K562 (cell line): ENCODE results near the gene WDR90. TPM values are rescaled to one million over a fixed set of nuclear protein-coding genes. Genes with fewer than 3 reads are reported as not detected.

Experiments
- CREBBP ChIP-seq: IDR thresholded peaks from one replicate; pipeline ENCODE4 v1.6.1; 2012; ENCODE audit warnings: low read depth, mild to moderate bottlenecking, control low read depth, inconsistent platforms, low read length
- DACH1 ChIP-seq: fragments of 450-650 bp; IDR thresholded peaks from 2 replicates; pipeline ENCODE4 v1.6.1; 2018; ENCODE audit not compliant: partially characterized antibody
- DNMT1 ChIP-seq: fragments of 450-650 bp; IDR thresholded peaks from 2 replicates; pipeline ENCODE4 v1.6.1; 2016; ENCODE audit warnings: antibody characterized with exemption, mild to moderate bottlenecking
- HDAC6 ChIP-seq: IDR thresholded peaks from 2 replicates; pipeline ENCODE4 v1.6.1; 2012; ENCODE audit warnings: low read depth, mild to moderate bottlenecking, control low read depth, inconsistent platforms, low read length, moderate library complexity
- HIVEP1 ChIP-seq: fragments of 250-450 bp; sonication (Bioruptor Pico); IDR thresholded peaks from 2 replicates; pipeline ENCODE4 v1.4.0; 2020; ENCODE audit warnings: mild to moderate bottlenecking
- PHTF2 ChIP-seq: fragments of 250-450 bp; sonication (Bioruptor Pico); IDR thresholded peaks from 2 replicates; pipeline ENCODE4 v1.5.0; 2021; ENCODE audit warnings: mild to moderate bottlenecking
- PTTG1 ChIP-seq: fragments of 450-650 bp; IDR thresholded peaks from 2 replicates; pipeline ENCODE4 v1.6.1; 2016; ENCODE audit warnings: low read depth, mild to moderate bottlenecking, missing genetic modification characterization, missing compliant biosample characterization
- PYGO2 ChIP-seq: fragments of 450-650 bp; IDR thresholded peaks from 2 replicates; pipeline ENCODE4 v1.6.1; 2016; ENCODE audit warnings: mild to moderate bottlenecking, missing genetic modification characterization, moderate library complexity, missing compliant biosample characterization
- RCOR1 ChIP-seq, 2 experiments: IDR thresholded peaks; 2 replicates each; pipeline ENCODE4 v1.6.1; 2012; ENCODE audit warnings: low read depth in 2 of 2, low read length in 2 of 2, borderline replicate concordance in 1 of 2, improper control_type of control experiment in 1 of 2
- SAFB ChIP-seq: fragments of 200-400 bp; formaldehyde crosslinking; IDR thresholded peaks from 2 replicates; pipeline ENCODE4 v1.6.1; 2017; ENCODE audit warnings: low read depth, low read length, borderline replicate concordance
- SIRT6 ChIP-seq: IDR thresholded peaks from one replicate; pipeline ENCODE4 v1.6.1; 2012; ENCODE audit warnings: low read depth, mild to moderate bottlenecking, control low read depth, inconsistent platforms, low read length, moderate library complexity
- ZNF444 ChIP-seq: fragments of 250-450 bp; sonication (Bioruptor Pico); IDR thresholded peaks from 2 replicates; pipeline ENCODE4 v1.4.0; 2020; ENCODE audit warnings: mild to moderate bottlenecking, moderate library complexity
- polyA plus RNA-seq, 8 experiments: library from polyadenylated mRNA; depleted of rRNA in 4 of 8; stranded (reverse) in 5 of 8; unstranded in 3 of 8; fragments of >200 nt; fragmentation: Nextera tagmentation in 2 of 8; fragmentation: Illumina TruSeq in 1 of 8; extraction: Ambion mirVana in 2 of 8; extraction: Trizol in 1 of 8; gene quantifications; 2 replicates each; pipeline versions ENCODE4 v1.2.1 to v1.2.3, GENCODE V29; 2011 to 2014; ENCODE audit warnings: inconsistent platforms in 1 of 8, missing spikeins in 1 of 8
- total RNA-seq, 7 experiments: library from RNA; depleted of rRNA in 6 of 7; stranded (reverse); fragments of >200 nt in 6 of 7; fragmentation: Illumina TruSeq in 2 of 7; extraction: Trizol in 2 of 7; gene quantifications; 2 replicates each; pipeline versions ENCODE4 v1.2.1 to v1.2.3, GENCODE V29; 2011 to 2021; ENCODE audit warnings: low replicate concordance in 1 of 7
- TF ChIP-seq, protein P1 (sequence below): sonication (generic); formaldehyde crosslinking; IDR thresholded peaks from 2 replicates; pipeline ENCODE4 v1.8.0; 2022; ENCODE audit warnings: mild to moderate bottlenecking, missing genetic modification reagents
- TF ChIP-seq, protein P2 (sequence below): sonication (generic); formaldehyde crosslinking; IDR thresholded peaks from 2 replicates; pipeline ENCODE4 v1.8.0; 2022; ENCODE audit warnings: mild to moderate bottlenecking, low read depth, missing genetic modification reagents
- TF ChIP-seq, protein P3 (sequence below), 2 experiments: fragments of 450-650 bp; conservative IDR thresholded peaks; 2 replicates each; pipeline ENCODE4 v1.6.1; 2017; ENCODE audit warnings: mild to moderate bottlenecking in 2 of 2, moderate library complexity in 2 of 2
- TF ChIP-seq, protein P4 (sequence below): fragments of 250-450 bp; sonication (Bioruptor Pico); IDR thresholded peaks from 2 replicates; pipeline ENCODE4 v1.4.0; 2020; ENCODE audit warnings: borderline replicate concordance
- TF ChIP-seq, protein P5 (sequence below): sonication (generic); formaldehyde crosslinking; IDR thresholded peaks from 2 replicates; pipeline ENCODE4 v1.8.1; 2023; ENCODE audit warnings: mild to moderate bottlenecking, missing genetic modification reagents
- TF ChIP-seq, protein P6 (sequence below): fragments of 450-650 bp; IDR thresholded peaks from 2 replicates; pipeline ENCODE4 v1.6.1; 2016; ENCODE audit warnings: low read depth, mild to moderate bottlenecking, moderate library complexity

The WDR90 gene
- total and polyA plus RNA-seq, 9 of the 15 experiments (the other 6 are each of a cell fraction or from before 2014, with no cell fraction given) = 0.44 to 12.6 (median 3.3) TPM

DNA sequence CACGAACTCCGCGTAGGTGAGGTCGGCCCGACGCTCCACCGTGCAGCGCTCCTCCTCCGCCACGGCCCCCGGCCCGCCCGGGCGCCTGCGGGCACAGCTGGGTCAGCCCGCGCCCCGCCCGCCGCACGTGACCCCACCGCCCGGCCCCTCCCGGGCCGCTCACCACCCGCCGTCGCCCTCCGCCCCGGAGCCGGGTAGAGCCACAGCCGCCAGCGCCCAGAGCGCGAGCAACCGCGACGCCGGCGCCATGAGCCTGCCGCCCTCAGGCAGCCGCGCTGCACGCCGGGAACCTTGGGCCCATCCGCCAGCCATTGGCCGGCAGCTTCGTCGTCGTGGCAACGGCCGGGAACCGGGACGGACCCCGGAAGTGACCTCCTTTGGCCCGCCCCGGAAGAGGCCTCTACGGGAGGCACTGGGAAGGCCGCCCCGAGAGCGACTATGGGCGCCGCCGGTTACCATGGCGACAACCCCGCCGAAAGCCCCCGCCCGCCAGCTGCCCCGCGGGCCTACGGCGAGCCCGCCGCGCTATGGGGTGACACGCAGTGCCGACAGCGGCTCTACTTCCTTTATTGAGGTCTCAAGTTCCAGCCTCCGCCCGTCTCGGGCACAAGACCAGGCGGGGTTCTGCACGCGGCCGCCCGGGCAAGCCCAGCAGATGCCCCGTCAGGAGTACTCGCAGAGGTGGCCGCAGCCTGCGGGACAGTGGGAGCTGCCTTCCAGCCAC, 35.1 kb downstream of the WDR90 start, which contains the start of gene JMJD8 (continued):
- TF ChIP-seq PYGO2 (tag) (no peak), ZNF444 (CRISPR knock-in tag) (no peak), DACH1 (no peak), CREBBP (no peak), HIVEP1 (no peak), DNMT1 (no peak), RCOR1 (IDR thresholded peaks at IDR 0.05; ENCODE audit: borderline replicate concordance in 1 of 2, low read depth in 2 of 2, low read length in 2 of 2) (peak in 1 of 2 experiments; percentile 40; a peak in 2 of 4 replicates), HDAC6 (no peak), SIRT6 (no peak), PTTG1 (no peak), SAFB (no peak), PHTF2 (CRISPR knock-in tag) (no peak)
- TF ChIP-seq, protein P1, sequence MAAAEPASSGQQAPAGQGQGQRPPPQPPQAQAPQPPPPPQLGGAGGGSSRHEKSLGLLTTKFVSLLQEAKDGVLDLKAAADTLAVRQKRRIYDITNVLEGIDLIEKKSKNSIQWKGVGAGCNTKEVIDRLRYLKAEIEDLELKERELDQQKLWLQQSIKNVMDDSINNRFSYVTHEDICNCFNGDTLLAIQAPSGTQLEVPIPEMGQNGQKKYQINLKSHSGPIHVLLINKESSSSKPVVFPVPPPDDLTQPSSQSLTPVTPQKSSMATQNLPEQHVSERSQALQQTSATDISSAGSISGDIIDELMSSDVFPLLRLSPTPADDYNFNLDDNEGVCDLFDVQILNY (CRISPR knock-in tag) = no peak
- TF ChIP-seq, protein P2, sequence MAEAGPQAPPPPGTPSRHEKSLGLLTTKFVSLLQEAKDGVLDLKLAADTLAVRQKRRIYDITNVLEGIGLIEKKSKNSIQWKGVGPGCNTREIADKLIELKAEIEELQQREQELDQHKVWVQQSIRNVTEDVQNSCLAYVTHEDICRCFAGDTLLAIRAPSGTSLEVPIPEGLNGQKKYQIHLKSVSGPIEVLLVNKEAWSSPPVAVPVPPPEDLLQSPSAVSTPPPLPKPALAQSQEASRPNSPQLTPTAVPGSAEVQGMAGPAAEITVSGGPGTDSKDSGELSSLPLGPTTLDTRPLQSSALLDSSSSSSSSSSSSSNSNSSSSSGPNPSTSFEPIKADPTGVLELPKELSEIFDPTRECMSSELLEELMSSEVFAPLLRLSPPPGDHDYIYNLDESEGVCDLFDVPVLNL (CRISPR knock-in tag) = no peak
- TF ChIP-seq, protein P3, sequence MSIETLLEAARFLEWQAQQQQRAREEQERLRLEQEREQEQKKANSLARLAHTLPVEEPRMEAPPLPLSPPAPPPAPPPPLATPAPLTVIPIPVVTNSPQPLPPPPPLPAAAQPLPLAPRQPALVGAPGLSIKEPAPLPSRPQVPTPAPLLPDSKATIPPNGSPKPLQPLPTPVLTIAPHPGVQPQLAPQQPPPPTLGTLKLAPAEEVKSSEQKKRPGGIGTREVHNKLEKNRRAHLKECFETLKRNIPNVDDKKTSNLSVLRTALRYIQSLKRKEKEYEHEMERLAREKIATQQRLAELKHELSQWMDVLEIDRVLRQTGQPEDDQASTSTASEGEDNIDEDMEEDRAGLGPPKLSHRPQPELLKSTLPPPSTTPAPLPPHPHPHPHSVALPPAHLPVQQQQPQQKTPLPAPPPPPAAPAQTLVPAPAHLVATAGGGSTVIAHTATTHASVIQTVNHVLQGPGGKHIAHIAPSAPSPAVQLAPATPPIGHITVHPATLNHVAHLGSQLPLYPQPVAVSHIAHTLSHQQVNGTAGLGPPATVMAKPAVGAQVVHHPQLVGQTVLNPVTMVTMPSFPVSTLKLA (conservative IDR thresholded peaks at IDR 0.05) = peak in 1 of 2 experiments; percentile 71; a peak in 3 of 4 replicates
- TF ChIP-seq, protein P4, sequence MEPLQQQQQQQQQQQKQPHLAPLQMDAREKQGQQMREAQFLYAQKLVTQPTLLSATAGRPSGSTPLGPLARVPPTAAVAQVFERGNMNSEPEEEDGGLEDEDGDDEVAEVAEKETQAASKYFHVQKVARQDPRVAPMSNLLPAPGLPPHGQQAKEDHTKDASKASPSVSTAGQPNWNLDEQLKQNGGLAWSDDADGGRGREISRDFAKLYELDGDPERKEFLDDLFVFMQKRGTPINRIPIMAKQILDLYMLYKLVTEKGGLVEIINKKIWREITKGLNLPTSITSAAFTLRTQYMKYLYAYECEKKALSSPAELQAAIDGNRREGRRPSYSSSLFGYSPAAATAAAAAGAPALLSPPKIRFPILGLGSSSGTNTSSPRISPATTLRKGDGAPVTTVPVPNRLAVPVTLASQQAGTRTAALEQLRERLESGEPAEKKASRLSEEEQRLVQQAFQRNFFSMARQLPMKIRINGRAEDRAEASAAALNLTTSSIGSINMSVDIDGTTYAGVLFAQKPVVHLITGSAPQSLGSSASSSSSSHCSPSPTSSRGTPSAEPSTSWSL (CRISPR knock-in tag) = no peak
- TF ChIP-seq, protein P5, sequence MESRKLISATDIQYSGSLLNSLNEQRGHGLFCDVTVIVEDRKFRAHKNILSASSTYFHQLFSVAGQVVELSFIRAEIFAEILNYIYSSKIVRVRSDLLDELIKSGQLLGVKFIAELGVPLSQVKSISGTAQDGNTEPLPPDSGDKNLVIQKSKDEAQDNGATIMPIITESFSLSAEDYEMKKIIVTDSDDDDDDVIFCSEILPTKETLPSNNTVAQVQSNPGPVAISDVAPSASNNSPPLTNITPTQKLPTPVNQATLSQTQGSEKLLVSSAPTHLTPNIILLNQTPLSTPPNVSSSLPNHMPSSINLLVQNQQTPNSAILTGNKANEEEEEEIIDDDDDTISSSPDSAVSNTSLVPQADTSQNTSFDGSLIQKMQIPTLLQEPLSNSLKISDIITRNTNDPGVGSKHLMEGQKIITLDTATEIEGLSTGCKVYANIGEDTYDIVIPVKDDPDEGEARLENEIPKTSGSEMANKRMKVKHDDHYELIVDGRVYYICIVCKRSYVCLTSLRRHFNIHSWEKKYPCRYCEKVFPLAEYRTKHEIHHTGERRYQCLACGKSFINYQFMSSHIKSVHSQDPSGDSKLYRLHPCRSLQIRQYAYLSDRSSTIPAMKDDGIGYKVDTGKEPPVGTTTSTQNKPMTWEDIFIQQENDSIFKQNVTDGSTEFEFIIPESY (CRISPR knock-in tag) = peak; percentile 54; the same call in 1 of the 2 replicates
- TF ChIP-seq, protein P6, sequence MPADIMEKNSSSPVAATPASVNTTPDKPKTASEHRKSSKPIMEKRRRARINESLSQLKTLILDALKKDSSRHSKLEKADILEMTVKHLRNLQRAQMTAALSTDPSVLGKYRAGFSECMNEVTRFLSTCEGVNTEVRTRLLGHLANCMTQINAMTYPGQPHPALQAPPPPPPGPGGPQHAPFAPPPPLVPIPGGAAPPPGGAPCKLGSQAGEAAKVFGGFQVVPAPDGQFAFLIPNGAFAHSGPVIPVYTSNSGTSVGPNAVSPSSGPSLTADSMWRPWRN = no peak
